Stimulated activated CD8-positive, alpha-beta memory T cell treated with anti-CD3 and anti-CD28 coated beads, Interleukin-7, amount 100 ng/mL, for 24 hours (primary cell): ENCODE measurements around the gene NEDD4L.
"Not testable (repeated sequence)": the region's sequence is repeated elsewhere in the genome, so short reads cannot be mapped to it uniquely, and the experiment has no call there.

Source experiments
- DNase-seq: peaks from one replicate; pipeline ENCODE4 v3.0.0-alpha.2; 2020; ENCODE audit warnings: low read depth

The NEDD4L gene

GRCh38 chr18:58043491-58044369 is at the start of gene NEDD4L:
Gene NEDD4L (plus strand): TSS chr18:58044226. CDS start chr18:58044661, 435 bp downstream.
- peak; percentile 60 for DNase-seq

GRCh38 chr18:57995331-57995730 is 48.7 kb upstream of the NEDD4L start:
- DNase-seq = no peak

GRCh38 chr18:57996894-57997293 is 47.1 kb upstream of the NEDD4L start:
- not testable (repeated sequence) for DNase-seq

GRCh38 chr18:57997820-57998219 is 46.2 kb upstream of the NEDD4L start:
- DNase-seq = no peak

GRCh38 chr18:57998461-57998860 is 45.6 kb upstream of the NEDD4L start:
- no peak for DNase-seq

- no peak for DNase-seq
Observed at GRCh38 chr18:58004317-58004716, 39.7 kb upstream of the NEDD4L start.

- no peak for DNase-seq
Observed at GRCh38 chr18:58005011-58005410, 39.0 kb upstream of the NEDD4L start.

GRCh38 chr18:58005885-58006523 is 38.0 kb upstream of the NEDD4L start:
- no peak for DNase-seq

GRCh38 chr18:58009166-58009565 is 34.9 kb upstream of the NEDD4L start:
- no peak for DNase-seq

- DNase-seq = no peak
Observed at GRCh38 chr18:58010265-58010664, 33.8 kb upstream of the NEDD4L start.

GRCh38 chr18:58012356-58012755 is 31.7 kb upstream of the NEDD4L start:
- DNase-seq = no peak

GRCh38 chr18:58013241-58014211 is 30.5 kb upstream of the NEDD4L start:
- DNase-seq = no peak

- no peak for DNase-seq
Observed at GRCh38 chr18:58015065-58015780, 28.8 kb upstream of the NEDD4L start.

- DNase-seq = no peak
Observed at GRCh38 chr18:58017267-58017666, 26.8 kb upstream of the NEDD4L start.

GRCh38 chr18:58020567-58021107 is 23.4 kb upstream of the NEDD4L start:
- DNase-seq = no peak

- no peak for DNase-seq
Observed at GRCh38 chr18:58021504-58021903, 22.5 kb upstream of the NEDD4L start.

GRCh38 chr18:58023108-58023507 is 20.9 kb upstream of the NEDD4L start:
- no peak for DNase-seq

GRCh38 chr18:58024139-58024538 is 19.9 kb upstream of the NEDD4L start:
- no peak for DNase-seq

GRCh38 chr18:58025205-58025604 is 18.8 kb upstream of the NEDD4L start:
- no peak for DNase-seq

GRCh38 chr18:58025733-58026132 is 18.3 kb upstream of the NEDD4L start:
- no peak for DNase-seq

GRCh38 chr18:58026395-58026794 is 17.6 kb upstream of the NEDD4L start:
- DNase-seq = no peak
